ENCODE results near the gene BLOC1S3.

The BLOC1S3 gene

DNA sequence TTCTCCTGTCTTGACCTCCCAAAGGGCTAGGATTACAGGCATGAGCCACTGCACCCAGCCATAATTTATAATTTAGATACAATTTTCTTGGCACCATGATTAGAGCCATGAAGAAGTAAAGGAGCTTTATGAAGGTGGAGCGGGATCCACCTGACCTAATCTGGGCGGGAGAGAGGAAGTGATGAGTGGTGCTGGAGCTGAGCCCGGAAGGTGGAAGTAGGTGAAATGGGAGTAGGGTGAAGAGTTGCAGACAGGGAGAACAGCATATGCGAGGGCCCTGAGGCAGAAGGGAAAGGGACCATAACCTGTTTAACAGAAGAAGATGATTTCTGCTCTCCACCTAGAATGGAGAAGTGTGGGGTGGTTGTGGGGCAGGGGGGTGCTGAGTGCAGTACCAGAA, 4.2 kb downstream of the BLOC1S3 start:
- no peak for DNase-seq (ENCODE audit: low spot score)

DNA sequence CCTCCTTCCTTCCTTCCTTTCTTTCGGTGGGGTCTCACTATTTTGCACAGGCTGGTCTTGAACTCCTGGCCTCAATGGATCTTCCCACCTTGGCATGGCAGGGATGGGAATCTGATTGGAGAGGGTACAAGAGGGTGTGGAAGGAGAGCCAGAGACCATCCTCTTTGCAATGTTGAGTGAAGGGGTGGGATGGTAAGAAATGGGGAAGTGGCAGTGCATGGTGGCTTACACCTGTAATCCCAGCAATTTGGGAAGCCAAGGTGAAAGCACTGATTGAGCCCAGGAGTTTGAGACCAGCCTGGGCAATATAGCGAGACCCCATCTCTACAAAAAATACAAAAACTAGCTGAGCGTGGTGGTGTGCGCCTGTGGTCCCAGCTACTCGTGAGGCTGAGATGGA, 5.5 kb downstream of the BLOC1S3 start:
- no peak for DNase-seq (ENCODE audit: low spot score)

DNA sequence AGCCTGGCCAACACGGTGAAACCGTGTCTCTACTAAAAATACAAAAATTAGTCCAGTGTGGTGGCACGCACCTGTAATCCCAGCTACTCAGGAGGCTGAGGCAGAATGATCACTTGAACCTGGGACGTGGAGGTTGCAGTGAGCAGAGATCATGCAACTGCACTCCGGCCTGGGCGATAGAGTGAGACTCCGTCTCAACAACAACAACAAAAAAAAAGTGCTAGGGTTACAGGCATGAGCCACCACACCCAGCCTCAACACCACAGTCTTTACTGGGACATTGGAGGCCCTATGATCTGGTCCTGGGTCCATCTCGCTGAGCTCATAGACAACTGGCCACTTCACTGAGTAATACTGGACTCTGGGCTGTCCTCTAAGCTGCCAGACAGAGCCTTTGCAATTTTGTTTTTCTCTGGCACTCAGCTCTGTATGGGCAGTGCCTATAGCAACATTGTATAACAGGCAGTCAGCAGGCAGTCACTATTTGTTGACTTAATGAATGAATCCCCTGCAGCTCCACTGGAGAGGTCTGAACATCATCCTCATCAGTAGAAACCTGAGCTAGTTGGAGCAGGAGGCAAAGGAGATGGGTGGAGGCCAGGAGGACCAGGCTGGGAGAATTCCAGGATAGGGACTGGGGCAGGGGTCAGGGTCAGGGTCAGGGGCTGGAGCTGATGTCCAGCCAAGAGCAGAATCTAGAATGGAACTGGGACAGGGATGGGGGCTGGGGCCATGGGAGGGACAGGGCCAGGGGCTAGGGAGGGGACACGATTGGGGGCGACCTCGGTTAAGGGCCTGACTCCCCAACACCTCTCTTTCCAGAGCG, 8.1 kb downstream of the BLOC1S3 start:
- DNase-seq (ENCODE audit: low spot score), result no peak

DNA sequence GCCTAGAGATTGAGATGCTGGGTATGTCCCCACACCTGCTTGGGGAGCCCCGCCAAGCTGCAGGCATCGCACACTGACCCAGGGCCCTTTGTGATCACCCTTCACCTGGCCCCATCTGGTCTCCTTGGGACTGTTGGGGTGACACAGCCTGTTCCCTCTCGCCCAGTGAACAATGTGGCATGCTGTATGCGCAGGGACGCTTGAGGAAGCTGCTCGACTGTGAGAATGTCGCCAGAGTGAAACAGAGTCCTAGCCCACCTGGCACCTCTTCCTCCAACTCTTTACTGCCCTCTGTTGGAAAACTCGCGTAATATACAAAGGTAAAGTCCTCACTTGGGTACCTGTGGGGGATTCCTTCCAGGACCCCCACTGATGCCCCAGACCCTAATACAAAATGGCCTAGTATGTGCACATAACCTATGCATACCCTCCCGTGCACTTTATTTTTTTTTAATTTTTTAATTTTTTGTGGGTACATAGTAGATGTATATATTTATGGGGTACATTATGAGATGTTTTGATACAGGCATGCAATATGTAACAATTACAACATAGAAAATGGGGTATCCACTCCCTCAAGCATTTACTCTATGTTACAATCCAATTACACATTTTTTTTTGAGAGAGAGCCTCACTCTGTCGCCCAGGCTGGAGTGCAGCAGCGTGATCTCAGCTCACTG, 9.0 kb downstream of the BLOC1S3 start:
- DNase-seq (ENCODE audit: low spot score), result peak; percentile 80

DNA sequence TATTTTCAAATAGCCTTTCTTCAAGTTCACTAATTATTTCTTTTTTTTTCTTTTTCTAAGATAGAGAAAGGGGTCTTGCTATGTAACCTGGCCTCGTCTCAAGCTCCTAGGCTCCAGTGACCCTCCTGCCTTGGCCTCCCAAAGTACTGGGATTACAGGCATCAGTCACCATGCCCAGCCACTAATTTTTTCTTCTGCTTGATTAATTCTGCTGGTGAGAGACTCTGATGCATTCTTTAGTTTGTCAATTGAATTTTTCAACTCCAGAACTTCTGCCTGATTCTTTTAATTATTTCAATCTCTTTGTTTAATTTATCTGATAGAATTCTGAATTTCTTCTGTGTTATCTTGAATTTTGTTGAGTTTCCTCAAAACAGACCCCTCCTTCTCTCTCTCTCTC, 11.4 kb downstream of the BLOC1S3 start:
- DNase-seq (ENCODE audit: low spot score), result no peak

DNA sequence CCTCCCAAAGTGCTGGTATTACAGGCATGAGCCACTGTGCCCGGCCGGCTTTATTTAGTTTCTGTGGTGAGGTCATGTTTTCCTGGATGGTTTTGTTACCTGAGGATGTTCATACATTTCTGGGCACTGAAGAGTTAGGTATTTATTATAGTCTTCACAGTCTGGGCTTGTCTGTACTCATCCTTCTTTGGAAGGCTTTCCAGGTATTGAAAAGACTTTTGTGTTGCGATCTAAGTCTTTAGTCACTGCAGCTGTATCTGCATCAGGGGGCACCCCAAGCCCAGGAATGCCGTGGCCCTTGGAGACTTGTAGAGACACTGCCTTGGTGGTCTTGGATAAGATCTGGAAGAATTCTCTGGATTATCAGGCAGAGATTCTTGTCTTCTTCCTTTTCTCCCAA, 12.8 kb downstream of the BLOC1S3 start:
- no peak for DNase-seq (ENCODE audit: low spot score)

DNA sequence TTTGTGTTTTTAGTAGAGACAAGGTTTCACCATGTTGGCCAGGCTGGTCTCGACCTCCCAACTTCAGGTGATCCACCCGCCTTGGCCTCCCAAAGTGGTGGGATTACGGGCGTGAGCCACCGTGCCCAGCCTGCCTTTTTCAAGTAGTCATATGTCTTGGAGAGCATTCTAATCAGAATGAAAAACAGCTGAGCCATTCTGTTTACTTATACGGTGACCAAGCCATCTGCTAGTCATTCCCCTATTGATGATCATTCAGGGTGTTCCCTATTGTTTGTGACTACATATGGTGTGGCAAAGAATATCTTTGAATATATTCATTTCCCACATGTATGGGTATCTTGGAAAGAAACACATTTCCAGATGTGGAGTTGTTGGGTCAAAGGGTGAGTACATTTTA, 17.2 kb downstream of the BLOC1S3 start:
- DNase-seq (ENCODE audit: low spot score), result no peak

DNA sequence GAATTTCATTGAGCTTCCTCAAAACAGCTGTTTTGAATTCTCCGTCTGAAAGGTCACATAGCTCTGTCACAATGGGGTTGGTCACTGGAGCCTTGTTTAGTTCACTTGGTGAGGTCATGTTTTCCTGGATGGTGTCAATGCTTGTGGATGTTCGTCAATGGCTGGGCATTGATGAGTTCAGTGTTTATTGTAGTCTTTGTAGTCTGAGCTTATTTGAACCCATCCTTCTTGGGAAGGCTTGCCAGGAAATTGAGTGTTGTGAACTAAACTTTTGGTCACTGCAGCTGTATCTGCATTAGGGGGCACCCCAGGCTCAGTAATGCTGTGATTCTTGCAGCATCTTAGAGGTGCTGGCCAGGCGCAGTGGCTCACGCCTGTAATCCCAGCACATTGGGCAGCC, 22.0 kb downstream of the BLOC1S3 start:
- no peak for DNase-seq (ENCODE audit: low spot score)

DNA sequence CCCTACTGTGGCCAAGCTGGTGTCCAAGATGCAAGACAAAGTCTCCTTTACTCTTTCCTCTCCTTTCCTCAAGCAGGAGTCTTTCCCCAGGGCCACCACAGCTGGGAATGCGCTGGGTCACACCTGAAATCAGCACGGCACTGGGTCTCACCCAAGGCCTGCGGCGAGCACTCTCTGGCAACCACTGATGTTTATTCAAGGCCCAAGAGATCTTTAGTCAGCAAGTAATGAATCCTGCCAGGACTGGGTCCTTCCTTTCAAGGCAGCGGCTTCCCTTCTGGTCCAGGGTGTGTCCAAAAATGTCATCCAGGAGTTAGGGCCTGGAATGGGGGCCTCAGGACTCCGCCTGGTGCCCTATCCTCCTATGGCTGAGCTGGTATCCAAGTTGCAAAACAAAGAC, 24.1 kb downstream of the BLOC1S3 start:
- no peak for DNase-seq (ENCODE audit: low spot score)

DNA sequence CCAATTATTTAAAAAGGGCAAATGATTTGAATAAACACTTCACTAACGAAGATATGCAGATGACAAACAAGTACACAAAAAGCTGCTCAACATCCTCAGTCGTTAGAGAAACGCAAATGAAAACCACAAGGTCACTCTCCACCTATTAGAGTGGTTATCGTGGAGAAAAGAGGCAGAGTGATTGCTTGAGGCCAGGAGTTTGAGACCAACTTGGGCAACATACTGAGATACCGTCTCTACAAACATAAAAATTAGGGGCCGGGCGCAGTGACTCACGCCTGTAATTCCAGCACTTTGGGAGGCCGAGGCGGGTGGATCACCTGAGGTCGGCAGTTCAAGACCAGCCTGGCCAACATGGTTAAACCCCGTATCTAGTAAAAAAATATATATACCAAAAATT, 27.2 kb downstream of the BLOC1S3 start:
- no peak for DNase-seq (ENCODE audit: low spot score)

DNA sequence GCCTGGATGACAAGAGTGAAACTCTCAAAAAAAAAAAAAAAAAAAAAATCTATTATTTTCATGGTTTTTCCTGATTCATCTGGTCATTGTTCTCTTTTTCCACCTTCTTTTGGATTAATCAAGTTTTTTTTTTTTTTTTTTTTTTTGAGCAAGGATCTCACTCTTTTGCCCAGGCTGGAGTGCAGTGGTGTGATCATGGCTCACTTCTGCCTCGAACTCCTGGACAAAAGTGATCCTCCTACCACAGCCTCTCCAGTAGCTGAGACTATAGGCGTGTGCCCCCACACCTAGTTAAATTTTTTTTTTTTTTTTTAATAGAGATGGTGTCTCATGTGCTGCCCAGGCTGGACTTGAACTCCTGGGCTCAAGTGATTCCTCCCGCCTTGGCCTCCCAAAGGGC, 27.7 kb downstream of the BLOC1S3 start:
- no peak for DNase-seq (ENCODE audit: low spot score)

DNA sequence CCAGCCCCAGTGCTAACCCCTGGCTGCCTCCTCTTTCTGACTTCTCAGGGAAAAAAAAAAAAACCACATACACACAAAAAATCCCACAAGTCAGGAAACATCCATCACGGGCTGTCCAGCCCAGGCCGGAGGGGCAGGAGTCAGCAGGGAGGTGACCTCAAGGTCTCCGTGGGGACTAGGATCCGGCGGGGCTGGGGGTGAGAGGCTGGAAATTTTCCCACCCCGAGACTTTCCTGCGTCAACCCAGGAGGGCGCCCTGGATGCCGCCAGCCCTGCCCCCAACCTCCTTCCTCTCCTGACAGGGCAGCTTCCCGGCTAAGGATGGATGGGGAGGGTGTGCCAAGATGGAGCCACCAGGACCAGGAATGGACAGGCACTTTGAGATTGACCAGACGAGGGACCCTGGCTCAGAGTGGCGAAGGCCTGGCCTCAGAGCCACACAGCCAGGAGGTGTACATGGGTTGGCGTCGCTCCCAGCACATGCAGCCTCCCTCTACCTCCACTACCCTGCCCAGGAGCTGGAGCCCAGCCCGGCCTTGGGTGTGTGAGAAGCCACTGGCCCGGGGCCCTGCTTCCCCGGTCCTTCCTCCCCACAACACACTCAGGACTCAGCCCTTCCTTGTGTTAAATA, 33.3 kb downstream of the BLOC1S3 start:
- DNase-seq (ENCODE audit: low spot score), result no peak

DNA sequence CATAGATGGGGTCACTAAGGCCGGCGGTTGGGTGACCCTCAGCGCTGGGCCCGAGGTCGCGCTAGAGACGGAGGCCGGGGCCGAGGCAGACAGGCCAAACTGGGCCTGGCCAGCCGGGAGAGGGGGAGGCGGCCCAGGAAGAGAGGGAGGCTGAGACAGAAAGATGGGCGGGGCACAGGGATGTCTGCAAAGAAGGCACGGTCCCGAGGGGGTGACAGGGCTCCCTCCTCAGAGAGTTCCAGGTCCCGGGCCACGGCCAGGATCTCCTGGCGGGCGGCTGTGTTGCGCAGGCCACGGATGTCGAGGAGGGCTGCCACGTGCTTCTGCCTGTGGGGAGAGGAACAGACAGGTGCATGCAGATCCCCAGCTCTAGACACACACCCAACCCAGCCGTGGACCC, 34.4 kb downstream of the BLOC1S3 start:
- no peak for DNase-seq (ENCODE audit: low spot score)

DNA sequence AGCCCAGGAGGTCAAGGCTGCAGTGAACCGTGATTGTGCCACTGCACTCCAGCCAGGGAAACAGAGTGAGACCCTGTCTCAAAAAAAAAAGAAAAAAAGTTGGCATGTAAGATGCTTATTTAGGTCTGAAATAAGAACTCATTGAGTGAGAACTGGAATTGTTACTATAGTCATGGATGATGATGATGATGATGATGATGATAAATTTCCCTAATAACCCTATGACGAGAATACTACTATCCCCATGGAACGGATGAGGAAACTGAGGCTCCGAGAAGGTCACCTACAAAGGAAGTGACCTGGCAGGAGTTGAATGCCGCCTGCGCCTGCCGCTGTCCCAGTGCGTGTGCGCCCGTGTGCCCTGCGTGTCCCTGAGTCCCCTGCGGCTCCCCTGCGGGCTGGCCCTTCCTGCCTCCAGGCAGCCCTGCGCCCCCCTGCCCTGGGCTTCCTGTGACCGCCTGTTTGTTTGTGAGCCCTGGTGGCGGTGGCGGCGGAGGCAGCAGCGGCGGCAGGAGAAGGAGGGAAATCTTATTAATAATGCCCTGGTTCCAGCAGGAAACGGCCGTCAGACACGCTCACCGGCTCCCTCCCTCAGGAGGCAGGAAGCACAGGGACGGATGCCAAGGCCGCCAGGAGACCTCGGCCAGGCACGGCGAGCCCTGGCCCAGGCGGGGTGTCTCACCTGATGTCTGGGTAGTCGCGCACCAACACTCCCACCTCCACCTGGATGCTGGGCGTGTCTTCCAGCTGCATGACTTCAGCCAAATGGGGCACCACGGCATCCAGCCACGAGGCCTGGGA, 37.0 kb downstream of the BLOC1S3 start:
- DNase-seq (ENCODE audit: low spot score), result peak; percentile 70

DNA sequence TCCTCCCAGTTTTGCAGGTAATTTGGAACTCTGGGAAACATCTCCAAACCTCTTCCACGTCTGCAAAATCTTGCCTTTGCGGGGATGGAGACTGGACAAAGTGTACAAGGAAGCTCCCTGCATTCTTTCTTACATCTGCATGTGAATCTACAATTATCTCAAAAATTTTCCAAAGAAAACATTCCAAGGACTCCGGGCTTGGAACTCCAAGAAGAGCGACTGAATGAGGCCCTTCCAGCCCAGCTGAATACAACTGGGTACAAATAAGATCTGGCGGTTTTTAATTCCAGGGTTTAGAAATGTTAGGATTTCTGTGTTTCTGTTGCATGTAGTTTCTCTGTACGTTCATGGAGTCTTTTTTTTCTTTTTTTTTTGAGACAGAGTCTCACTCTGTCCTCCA, 38.1 kb downstream of the BLOC1S3 start:
- DNase-seq (ENCODE audit: low spot score), result no peak

DNA sequence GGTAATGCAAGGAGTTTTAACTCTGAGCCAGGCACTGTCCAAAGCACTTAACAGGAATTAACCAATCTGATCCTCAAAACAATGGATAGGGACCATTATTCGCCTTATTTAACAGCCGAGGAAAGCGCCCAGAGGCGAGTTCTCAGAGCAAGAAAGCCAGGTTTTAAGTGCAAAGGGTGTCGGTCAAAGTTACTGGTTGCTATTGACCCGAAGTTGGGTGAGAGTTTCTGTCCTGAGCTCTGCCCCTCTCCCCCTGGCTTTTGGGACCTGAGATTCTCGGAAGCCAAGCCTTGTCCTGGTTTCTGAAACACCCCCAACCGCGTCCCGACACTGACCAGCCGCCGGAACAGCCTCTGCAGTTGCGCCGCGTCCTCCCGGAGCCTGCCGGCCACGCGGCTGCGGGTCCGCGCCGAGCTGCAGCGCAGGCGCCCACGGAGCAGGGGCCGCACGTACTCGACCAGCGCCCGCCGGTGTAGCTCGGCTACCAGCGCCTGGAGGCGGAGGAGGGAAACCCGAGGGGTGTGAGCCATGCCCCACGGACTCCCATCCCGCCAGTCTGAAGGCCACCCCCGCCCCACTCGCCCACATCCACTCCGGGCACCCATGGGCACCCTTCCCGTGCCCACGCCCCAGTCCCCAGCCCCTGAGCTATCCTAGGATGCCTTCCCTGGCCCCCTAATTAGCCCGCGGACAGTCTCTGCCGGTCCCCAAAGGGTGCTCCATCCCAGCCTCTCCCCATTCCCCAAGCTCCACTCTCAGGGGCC, 38.8 kb downstream of the BLOC1S3 start:
- DNase-seq (ENCODE audit: low spot score), result no peak

DNA sequence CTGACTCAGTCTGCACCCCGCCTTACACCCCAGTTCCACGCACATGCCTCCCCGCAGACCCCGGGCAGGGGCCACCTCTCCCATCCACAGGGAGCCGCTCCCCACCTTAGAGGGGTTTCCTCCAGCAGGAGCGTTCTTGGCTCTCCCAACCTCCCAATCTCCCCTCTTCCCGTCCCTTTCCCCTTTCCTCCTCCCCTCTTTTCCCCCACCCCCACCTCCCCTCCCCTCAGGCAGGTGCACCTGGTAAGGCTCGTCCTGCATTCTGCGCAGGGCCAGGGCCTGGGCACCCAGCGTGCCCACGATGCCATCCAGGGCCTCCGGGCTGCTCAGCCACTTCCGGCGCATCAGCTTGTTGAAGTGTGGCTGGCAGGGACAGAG, 39.4 kb downstream of the BLOC1S3 start:
- no peak for DNase-seq (ENCODE audit: low spot score)

DNA sequence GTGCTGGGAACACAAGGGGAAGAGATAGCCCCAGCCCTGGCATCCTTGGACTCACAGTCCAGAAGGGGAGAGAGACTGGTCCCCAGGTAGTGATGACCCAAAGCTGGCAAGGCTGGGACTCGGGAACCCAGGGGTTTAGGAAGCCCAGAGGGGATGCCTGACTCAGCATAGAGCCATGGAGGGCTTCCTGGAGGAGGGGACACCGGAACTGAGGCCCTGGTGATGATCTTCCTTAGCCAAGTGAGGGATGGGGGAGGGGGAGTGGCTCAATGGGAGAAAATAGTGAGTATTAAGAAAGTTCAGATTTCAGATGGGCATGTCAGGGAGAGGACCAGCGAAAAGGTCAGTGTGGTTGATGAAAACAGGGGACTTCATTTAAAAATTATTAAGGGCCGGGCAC, 39.8 kb downstream of the BLOC1S3 start:
- no peak for DNase-seq (ENCODE audit: low spot score)

DNA sequence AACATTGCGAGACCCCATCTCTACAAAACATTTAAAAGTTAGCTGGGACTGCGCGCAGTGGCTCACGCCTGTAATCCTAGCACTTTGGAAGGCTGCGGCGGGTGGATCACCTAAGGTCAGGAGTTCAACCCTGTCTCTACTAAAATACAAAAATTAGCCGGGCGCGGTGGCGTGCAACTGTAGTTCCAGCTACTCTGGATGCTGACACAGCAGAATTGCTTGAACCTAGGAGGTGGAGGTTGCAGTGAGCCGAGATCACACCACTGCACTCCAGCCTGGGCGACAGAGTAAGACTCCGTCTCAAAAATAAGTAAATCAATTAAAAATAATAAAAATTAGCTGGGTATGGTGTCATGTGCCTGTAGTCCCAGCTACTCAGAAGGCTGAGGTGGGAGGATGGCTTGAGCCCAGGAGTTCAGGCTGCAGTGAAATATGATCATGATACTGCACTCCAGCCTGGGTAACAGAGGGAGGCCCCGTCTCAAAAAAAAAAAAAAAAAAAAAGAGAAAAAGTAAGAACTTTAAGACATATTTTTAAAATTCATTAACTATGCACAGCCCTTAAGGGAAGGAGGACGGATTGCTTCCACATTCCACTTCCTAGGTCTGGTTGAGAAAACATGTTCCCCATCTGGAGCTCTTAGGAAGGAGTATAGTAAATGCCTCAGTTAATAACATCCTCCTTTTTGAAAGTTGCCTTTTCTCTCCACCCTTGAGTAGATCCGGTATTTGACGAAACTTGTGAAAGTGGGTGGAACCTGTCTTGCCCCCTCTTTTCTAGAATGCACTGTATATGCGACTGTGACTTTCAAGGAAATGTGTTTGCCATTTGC, 40.5 kb downstream of the BLOC1S3 start:
- no peak for DNase-seq (ENCODE audit: low spot score)

DNA sequence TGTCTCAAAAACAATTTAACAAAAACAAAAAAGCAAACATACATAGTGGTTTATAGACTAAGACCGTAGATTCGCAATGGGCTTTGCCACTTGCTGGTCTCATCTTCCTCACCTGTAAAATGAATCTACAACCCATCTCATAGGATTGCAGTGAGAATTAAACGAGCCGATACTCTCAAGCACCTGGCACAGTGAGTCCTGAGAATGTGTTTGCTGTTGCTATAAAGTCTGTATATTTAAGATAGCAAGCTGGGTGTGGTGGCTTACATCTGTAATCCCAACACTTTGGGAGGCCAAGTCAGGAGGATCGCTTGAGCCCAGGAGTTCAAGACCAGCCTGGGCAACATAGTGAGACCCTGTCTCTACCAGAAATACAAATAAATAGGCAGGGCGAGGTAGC, 44.1 kb downstream of the BLOC1S3 start:
- no peak for DNase-seq (ENCODE audit: low spot score)

DNA sequence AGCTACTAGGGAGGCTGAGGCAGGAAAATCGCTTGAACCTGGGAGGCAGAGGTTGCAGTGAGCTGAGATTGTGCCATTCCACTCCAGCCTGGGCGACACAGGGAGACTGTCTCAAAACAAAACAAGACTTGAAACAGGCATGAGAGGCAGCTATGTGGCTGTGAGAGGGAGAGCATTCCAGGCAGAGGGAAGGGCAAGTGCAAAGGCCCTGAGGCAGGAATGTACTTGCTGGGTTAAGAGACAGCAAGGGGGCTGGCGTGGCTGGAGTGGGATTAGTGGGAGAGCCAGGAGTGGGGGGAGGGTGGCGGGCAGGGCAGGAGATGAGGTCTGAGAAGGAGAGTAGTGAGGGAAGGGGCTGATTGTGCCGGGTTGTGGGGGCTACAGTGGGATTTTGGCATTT, 45.3 kb downstream of the BLOC1S3 start:
- DNase-seq (ENCODE audit: low spot score), result no peak

Data from iPS-NIHi11 (cell line).